WI38 (cell line): Measurements from ENCODE around the gene CENPT.
A peak's percentile ranks its signal among the peaks of the same experiment; 100 is the strongest.

Source experiments
- H3K4me3 ChIP-seq: 2 replicates; pipeline ENCODE4 v1.5.1; 2011; ENCODE audit warnings: low read depth, mild to moderate bottlenecking, control low read depth, low read length
- TF ChIP-seq, protein P1 (sequence below): IDR thresholded peaks from 2 replicates; pipeline ENCODE4 v1.5.1; 2012; ENCODE audit warnings: low read depth, mild to moderate bottlenecking, control low read depth, low read length

Gene CENPT

GRCh38 chr16:67846063-67846319 is 1.5 kb downstream of the CENPT start:
- peak overlapping the region; percentile 97 for H3K4me3 ChIP-seq
- TF ChIP-seq, protein P1, sequence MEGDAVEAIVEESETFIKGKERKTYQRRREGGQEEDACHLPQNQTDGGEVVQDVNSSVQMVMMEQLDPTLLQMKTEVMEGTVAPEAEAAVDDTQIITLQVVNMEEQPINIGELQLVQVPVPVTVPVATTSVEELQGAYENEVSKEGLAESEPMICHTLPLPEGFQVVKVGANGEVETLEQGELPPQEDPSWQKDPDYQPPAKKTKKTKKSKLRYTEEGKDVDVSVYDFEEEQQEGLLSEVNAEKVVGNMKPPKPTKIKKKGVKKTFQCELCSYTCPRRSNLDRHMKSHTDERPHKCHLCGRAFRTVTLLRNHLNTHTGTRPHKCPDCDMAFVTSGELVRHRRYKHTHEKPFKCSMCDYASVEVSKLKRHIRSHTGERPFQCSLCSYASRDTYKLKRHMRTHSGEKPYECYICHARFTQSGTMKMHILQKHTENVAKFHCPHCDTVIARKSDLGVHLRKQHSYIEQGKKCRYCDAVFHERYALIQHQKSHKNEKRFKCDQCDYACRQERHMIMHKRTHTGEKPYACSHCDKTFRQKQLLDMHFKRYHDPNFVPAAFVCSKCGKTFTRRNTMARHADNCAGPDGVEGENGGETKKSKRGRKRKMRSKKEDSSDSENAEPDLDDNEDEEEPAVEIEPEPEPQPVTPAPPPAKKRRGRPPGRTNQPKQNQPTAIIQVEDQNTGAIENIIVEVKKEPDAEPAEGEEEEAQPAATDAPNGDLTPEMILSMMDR: no peak

DNA sequence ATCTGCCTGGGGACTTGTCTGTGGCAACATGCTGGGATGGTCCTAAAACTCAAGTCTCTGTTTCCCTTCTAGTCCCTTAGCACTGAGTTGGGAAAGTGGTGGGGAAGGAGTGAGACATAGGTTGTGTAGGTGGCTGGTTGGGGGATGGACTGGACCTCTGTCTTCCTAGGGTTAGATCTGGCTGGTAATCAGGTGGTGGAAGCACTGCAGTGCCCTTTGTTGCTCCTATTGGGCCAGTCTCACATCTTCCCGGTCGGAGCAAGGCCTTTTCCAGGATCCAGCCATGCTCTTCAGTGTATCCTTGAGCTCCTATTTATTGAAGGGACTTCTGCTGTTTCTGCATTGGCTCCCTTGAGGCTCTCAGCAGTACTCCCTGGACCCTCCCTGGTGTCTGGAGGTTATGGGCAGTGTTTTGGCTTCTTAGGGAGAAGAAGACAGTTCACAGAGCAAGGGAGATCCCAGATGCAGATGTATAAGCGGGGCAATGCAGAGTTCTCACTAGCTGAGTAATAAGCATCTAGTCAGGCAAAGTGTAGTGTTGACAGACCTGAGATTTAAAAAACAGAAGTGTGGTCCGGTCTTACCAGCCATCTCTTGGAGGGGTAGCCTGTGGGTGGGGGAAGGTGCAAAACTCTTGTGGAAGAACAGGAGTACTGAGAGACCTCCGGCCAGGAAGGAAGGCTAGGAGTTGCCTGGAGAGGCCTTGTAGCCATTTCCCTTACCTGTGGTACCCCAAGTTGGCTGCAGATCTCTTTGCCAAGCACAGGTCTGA is 2.0 kb downstream of the CENPT start:
- H3K4me3 ChIP-seq: peak overlapping the region; percentile 97
- TF ChIP-seq, protein P1: no peak

DNA sequence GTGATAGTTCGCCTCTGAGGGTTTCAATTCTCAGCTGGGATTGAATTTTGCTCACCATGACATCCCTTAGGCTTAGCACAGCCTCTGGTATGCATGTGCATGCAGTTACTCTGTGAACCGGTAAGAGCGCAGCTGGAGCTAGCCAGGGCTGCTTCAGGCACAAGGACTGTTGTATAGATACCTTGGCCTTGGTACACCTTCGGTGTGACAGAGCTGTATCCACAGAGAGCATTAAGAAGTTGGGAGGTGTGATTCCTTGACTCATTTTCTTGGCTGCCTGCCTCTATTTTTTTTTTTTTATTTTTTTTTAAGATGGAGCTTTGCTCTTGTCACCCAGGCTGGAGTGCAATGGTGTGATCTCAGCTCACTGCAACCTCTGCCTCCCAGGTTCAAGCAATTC is 3.0 kb downstream of the CENPT start:
- H3K4me3 ChIP-seq: no peak overlapping the region
- TF ChIP-seq, protein P1: no peak

GRCh38 chr16:67843343-67843765 is 4.1 kb downstream of the CENPT start:
- TF ChIP-seq, protein P1: no peak
- peak overlapping the region; percentile 79 for H3K4me3 ChIP-seq

DNA sequence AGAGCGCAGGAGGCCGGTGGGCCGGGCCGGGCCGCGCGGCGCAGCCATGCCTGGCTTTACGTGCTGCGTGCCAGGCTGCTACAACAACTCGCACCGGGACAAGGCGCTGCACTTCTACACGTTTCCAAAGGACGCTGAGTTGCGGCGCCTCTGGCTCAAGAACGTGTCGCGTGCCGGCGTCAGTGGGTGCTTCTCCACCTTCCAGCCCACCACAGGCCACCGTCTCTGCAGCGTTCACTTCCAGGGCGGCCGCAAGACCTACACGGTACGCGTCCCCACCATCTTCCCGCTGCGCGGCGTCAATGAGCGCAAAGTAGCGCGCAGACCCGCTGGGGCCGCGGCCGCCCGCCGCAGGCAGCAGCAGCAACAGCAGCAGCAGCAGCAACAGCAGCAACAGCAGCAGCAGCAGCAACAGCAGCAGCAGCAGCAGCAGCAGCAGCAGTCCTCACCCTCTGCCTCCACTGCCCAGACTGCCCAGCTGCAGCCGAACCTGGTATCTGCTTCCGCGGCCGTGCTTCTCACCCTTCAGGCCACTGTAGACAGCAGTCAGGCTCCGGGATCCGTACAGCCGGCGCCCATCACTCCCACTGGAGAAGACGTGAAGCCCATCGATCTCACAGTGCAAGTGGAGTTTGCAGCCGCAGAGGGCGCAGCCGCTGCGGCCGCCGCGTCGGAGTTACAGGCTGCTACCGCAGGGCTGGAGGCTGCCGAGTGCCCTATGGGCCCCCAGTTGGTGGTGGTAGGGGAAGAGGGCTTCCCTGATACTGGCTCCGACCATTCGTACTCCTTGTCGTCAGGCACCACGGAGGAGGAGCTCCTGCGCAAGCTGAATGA is 4.8 kb downstream of the CENPT start:
- TF ChIP-seq, protein P1: peak; percentile 18; the same call in 1 of the 2 replicates
- peak overlapping the region; percentile 79 for H3K4me3 ChIP-seq

- H3K4me3 ChIP-seq: peak within 1 kb of the TSS; percentile 79
Measured at GRCh38 chr16:67841816-67842508, 5.5 kb downstream of the CENPT start, which contains the start of gene THAP11. THAP11 (plus strand) TSS chr16:67842320; CDS start chr16:67842555, 235 bp downstream.

More at GRCh38 chr16:67841816-67842508, 5.5 kb downstream of the CENPT start, which contains the start of gene THAP11:
- TF ChIP-seq, protein P1: peak; percentile 79
